HG02610 (cell line): ENCODE data around the gene FSTL4.

Experiments used
- ATAC-seq: cut with Tn5 transposase; IDR thresholded peaks from one replicate; pipeline ENCODE4 v1.9.1; 2021; ENCODE audit warnings: mild to moderate bottlenecking, moderate library complexity; ENCODE audit not compliant: unreplicated experiment

FSTL4 gene

GRCh38 chr5:133356396-133356983 is 255.9 kb downstream of the FSTL4 start:
- no peak for ATAC-seq

GRCh38 chr5:133354323-133355185 is 257.8 kb downstream of the FSTL4 start:
- no peak for ATAC-seq

DNA sequence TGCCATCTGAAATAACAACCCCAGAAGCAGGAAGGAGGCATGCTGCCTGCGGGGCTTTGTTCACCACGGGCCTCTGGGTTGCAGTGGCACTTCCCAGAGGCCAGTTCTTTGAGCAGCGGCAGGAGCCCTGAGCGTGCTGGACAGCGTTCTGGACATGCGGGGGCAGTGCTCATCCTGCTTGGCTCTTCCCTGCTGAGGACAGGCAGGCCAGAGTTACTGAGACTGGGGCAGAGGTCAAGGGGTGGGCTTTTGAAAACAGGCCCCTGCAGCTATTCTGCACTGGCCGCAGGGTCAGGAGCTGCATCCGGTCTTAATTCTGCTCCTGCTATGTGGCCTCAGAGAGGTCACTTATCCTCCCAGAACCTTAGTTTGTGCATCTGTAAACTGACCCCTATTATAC is 258.6 kb downstream of the FSTL4 start:
- no peak for ATAC-seq

DNA sequence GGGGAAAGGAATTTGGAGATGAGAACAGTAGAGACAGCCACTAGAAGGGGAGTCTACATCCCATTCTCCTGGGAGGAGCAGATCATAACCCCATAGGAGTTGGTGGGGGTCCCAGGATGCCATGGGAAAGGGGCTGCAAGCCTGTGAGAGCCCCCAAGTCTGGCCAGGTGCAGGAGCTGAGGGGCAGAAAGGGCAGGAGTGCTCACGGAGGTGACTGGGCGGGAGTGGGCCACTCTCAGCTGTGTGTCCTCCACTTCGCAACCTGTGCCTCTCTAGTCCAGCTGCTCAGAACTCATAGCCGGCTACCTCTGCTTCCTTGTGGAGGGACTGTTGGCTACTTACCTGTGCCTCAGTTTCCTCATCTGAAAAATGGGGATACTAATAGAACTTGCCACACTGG is 263.9 kb downstream of the FSTL4 start:
- ATAC-seq = no peak

DNA sequence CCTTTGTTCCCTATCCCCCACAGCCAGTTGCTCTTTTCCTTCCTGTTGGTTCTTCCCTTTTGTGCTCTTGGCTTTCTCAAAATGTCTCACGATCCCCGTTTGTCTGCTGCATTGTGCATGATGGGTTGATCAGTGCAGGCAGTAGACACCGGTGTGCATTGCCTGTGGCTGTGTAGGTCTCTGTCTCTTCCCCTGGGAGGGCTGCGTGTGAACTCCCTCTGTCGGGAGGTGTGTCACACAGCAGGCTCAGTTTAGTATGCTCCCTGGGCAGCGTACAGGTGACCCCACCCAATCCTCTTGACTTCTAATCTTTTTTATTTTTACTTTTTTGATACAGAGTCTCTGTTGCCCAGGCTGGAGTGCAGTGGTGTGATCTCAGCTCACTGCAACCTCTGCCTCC is 265.3 kb downstream of the FSTL4 start:
- no peak for ATAC-seq

- no peak for ATAC-seq
Observed at GRCh38 chr5:133344266-133344665, 268.1 kb downstream of the FSTL4 start.

DNA sequence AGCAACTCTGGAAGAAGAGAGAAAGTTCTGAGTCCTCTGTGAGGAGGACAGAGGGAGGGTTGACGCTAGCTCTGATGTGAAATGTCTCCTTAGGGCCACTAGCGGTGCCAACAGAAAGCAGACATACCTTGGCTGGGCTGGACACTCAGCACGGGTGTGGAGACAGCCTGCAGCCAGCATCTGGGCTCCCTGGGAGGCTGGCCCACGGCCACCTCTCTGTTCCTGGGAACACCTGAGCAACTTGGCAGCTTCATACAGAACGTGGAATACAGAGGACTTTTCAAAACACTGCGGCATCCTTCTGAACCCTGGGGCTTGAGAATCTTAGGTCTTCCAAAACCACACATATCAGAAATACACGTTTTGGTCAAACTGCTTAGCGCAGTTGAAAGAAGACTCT is 269.1 kb downstream of the FSTL4 start:
- no peak for ATAC-seq

GRCh38 chr5:133341915-133342710 is 270.2 kb downstream of the FSTL4 start:
- ATAC-seq = no peak

DNA sequence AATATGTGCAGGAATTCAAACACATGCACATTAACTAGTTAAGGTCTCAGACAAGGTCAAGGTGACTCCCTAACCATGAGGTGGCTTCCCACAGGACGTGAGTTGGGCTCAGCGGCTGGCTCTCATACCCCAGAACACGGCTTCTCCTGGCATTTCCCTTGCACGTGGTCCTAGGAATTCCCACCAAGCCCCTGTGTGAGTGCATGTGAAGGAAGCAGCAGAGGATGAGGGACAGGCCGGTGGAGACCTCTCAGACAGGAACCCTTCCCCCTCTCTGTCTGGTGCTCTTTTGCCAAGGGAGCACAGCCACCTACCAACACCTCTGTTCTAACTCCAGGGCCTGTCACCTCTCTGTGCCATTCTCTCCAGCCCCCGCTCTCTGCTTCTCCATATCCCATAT is 271.0 kb downstream of the FSTL4 start:
- no peak for ATAC-seq

DNA sequence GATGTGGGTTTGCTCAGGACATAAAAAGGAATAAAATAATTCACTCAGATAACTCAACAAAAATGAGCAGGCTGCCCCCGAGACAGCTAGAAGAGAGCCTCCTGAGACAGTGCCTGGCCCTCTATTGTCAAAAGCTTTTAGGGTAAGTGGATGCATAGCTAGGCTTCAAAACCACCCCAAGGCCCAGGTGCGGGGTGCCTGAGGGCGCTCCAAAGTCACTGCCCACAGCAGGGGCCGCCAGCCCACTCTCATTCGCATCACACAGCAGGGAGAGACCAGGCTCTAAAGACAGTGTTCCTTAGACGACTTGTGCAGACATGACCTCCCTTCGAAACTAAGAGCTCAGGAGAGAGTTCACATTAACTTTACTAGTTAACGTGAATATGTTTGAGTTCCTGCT is 271.5 kb downstream of the FSTL4 start:
- ATAC-seq = no peak

DNA sequence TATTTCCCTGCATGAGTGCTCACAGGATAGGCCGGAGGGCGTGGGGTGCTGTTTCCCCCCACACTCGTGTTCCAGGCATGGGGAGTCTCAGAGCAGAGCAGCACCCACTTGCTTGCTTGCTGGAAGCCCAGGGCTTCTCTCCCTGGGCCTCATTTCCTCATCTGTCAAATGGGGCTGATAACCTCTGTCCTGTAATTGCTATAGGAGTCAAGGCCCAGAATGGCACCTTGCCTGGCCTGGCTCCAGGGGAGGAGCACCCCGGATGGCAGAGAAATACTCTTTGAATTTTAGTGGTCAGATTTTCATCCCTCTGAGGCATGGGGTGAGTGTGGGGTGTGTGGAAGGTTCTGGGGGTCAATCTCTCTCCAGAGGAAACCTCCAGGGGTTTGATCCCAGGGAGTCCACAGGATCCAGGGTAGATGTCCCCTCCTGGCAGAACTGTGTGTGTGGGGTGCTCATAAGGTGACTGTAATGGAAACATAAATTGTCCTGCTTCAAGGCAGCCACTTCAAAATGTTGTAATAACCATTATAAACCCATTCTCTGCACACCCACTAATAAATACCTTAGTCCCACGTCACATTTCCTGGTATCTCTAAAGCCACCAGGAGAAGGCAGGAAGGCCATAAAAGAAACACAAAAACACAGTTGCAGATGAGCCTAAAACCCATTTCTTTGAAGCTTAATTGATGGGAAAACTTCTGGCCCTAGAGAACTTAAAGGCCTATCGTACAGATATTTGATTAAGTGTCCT is 272.2 kb downstream of the FSTL4 start:
- ATAC-seq = no peak

- ATAC-seq = no peak
Observed at GRCh38 chr5:133338504-133339355, 273.6 kb downstream of the FSTL4 start.

DNA sequence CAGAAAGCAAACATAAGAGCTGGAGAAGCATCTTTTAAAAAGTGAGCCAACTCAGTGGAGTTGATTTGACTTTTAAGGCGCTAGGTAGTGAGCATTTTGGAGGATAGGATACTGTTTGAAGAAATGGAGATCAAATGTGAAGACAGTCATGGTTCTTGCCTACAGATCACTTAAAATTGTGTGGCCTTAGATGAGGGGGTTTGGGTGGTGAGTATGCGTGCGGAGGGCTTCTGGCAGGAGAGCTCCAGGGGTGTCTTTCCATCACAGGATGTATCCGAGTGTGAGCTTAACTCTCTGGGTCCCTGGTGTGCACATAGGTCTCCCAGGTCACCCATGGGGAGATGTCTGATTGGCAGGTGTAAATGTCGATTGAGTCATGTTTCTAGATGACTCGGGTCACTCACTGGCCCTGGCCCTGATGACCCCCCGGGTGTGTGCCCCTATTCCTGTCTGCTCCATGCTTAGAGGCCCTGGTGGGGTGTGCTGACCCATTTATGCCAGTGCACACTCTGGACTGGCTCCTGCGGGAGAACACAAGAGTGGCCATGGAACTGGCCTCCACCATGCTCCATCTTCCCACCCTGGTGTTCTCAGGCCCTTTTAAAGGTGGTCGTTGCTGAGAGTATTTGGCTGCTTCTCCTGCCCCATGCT is 274.4 kb downstream of the FSTL4 start:
- ATAC-seq = no peak

DNA sequence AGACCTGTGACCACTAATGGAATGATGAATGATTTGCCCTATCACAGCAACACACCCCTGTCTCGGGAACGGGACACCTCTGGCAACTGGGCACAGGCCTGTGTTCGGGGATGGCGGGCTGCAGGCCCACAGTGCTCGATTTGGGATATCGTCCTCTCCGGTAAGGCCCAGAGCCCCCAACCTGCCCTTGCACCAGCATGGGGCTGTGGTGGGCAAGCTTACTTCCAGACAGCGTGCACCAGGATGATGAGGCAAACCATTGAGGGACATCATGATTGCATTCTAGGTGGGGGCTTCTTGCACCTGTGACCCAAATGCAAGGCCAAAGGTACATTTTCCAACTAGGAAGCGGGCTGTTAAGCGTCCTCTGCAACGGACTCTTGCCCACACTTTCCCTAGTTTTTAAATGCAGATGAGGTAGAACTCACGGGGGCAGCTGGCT is 275.4 kb downstream of the FSTL4 start:
- no peak for ATAC-seq

DNA sequence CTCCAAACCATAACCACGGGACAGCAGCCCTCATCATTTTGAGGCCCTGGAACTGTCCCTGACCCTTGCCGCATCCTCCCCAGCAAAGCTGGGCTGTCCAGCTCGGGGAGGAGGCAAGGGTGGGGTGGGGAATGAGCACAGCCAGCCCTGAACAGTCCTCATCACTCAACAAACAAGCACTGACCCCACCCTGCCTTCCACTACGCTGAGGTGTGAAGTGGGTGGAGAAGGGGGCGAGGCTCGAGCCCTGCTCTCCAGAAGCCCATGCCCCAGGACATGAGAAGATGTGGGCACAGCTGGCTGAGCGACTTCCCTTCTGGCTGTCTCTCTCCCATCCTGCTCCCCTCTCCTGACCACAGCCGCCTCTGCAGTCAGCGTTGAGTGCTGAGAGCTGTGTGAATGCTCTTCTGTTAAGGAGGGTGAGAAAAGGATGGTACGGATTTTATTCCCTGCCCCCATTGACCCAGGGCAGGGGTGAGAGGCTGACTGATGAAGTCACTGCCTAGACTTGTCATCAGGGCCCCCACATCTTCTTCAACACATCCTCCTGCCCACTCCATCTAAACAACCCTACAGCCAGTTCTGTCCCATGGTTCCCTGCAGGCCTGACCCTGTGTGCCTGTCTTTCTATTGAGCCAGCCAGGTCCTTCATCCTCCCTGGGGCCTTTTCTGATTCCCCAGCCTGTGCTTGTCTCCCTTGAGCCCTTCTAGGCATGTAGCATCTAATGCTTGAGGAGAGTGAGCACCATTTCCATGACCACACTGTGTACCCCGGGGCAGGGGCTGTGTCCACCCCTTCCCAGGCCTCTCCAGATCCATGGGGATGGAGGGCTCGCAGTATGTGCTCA is 276.0 kb downstream of the FSTL4 start:
- no peak for ATAC-seq

DNA sequence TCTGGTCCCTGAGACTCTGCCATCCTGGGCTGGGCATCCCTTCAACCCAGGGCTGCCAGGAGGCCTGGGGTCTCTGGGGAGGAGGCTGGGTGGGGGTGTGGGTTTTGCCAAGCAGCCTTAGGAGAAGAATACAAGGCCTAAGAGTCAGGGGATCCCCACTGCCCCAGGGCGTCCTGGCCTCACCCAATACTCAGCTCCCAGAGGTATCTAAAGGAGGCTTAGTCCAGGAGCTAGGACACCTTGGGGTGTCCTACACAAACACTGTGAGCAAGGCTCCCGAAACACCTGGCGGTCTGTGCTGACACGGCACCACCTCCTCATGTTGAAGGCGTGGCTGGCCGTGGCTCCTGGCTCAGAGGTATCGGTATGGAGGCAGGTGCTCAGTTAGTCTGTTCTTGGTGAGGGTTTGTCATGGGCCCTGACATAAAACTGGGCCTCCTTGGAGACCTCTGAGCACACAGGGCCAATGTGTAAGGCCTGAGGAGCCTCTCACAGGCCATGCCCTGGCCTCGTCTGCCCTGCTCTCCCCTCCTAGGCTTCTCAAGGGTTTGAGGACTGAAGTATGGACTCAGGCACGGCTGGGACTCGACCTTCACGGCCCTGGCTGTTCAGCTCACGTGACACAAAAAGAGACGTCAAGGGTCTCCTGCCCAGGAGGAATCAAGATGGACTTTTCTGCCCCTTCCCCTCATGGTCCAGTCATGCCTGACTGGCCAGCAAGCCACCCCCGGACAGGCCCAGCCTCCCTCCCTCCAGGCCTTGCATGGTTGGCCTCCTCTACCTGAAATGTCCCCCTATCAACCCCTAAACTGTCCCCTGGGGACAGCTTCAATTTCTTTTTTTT is 277.3 kb downstream of the FSTL4 start:
- ATAC-seq = no peak

- ATAC-seq = no peak
Observed at GRCh38 chr5:133333326-133334150, 278.8 kb downstream of the FSTL4 start.
